Activated effector memory CD4-positive, alpha-beta T cell treated with Interleukin-2 at 50 U/mL for 16 hours (primary cell): ENCODE measurements around the gene SIVA1.
"Not testable (repeated sequence)": the region's sequence is repeated elsewhere in the genome, so short reads cannot be mapped to it uniquely, and the experiment has no call there.

ENCODE experiments used
- DNase-seq: peaks from one replicate; pipeline ENCODE4 v3.0.0-alpha.2; 2020

Gene SIVA1

DNA sequence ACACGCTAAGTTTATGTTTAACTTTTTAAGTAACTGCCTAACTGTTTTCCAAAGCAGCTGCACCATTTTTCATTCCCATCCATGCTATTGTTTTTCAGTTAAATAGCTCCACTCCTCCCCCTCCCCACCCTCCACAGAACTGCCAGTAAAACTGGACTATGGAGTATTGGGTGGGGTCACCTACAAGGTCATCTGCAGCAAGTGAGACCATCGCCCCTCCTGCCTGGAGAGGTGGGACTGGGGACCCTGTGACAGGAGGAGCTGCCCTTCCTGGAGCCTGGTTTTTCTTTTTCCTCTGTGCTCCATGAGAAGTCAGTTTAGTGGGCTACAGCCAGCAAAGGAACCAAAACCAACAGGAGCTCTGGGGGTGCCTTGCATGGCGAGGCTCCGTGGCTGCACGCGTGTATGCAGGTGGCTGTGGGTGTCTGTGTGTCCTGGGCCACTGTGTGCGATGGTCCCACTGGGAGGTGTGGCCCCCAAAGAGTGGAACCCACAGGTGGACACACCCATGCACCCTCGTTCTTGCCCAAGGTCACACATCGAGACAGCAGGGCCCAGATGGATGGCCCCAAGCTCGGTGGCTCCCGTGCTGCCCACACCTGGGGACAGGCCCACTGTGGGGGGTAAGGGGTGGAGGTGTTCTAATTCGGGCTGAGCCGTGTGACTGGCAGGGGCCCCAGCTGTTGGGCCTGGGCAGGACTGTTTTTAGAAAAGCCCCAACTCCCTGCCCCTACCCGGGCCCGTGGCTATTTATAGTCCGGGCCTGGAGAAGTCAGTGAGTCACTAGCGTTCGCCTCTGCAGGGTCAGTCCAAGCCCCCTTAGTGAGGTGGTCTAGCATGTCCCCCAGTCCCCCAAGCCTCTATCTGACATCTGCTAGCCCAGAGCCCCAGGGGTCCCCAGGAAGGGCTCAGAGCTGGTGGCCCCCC, 31.2 kb upstream of the SIVA1 start:
- no peak for DNase-seq

GRCh38 chr14:104722938-104723650, 29.9 kb upstream of the SIVA1 start:
- no peak for DNase-seq

DNA sequence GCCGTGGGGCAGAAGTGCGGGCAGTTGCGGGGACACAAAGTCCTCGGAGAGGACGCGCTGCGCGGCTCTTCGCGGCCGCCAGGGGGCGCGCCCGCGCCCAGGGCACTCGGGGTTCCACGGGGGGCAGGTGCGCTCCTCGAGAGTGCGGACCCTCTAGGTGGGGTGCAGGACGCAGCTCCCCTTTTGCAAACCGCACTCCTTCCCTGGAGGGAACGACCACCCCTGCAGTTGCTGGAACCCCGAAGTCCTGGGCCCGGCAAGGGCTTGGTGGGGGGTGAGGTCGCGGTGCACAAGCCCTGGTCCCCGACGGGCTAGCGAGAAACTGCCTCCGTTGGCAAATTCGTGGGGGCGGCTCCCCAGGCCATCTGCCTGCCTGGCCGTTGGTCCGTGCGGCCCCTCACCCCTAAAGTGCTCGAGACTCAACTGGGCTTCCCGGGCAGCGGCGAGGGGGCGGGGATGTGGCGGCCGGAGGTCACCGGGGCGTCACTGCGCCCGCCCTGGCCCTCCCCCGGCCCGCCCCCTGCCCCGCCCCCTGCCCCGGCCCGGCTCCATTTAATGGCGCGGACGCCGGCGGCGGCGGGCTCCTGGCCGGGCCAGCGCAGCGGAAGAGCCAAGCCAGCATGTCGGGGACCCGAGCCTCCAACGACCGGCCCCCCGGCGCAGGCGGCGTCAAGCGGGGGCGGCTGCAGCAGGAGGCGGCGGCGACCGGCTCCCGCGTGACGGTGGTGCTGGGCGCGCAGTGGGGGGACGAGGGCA, 29.1 kb upstream of the SIVA1 start, which contains the start of gene ADSS1:
Gene ADSS1 (plus strand): TSS at position 579 of the 756 bp plus-strand sequence. CDS start 42 bp downstream, at position 621.
- DNase-seq: peak; percentile 49

DNA sequence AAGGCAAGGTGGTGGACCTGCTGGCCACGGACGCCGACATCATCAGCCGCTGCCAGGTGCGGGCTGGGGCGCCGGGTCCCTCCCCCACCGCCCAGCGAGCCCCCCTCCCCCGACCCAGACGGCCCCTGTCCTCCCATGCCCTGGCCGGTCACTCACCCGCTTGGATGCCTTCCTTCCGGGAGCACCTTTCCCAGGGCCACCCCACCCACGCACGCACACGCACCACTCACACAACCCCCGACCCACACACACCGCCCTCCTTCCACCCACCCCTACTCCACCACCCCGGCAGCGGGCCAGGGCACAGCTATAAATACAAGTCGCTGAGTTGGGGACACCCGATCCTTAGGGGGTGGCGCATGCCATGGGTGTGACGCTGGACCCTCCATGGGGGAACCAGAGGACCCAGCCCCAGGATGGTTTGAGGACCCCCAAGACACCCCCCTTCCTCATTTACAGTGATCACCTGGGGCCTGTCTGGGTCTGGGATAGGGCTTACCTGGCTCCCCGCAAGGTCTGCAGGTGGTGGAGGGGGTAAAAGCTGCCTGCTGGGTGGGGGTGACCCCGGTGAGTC, 28.5 kb upstream of the SIVA1 start:
- DNase-seq: no peak

DNA sequence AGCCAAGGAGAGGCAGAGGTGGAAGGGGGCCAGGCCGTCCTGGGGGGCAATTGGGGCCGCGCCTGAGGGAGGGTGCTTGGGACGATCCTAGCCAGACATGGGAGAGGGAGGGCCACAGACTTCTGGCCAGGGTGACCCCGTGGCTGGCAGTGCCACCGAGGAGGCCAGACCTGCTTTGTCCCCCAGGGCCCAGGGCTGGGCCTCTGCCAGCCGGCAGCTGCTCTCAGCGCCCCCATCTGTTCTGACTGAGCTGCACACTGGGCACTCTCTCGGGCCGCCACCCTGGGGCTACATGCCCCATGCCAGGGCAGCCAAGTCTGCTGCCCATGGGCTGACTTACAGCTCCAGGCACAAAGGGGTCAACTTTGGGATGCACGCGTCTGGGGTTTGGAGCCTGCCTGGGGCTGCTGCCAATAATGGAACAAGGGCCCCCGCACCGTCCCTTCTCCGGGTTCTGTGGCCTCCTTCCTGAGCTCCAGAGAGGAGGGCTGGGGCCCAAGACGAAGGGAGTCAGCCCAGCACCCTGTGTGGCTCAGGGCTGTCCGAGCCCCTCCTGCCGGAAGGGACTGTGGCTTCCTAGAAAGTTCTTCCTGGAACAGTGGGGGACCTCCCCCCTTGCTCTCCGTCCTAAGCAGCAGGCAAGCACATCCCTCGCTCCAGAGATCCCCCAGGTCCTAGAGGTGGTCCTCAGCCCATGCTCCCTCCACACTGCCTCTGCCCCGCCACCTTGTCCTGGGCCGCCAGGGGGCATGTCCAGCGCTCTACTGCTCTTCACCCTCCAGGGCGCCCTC, 27.8 kb upstream of the SIVA1 start:
- no peak for DNase-seq

GRCh38 chr14:104725772-104726548, 27.0 kb upstream of the SIVA1 start:
- no peak for DNase-seq

DNA sequence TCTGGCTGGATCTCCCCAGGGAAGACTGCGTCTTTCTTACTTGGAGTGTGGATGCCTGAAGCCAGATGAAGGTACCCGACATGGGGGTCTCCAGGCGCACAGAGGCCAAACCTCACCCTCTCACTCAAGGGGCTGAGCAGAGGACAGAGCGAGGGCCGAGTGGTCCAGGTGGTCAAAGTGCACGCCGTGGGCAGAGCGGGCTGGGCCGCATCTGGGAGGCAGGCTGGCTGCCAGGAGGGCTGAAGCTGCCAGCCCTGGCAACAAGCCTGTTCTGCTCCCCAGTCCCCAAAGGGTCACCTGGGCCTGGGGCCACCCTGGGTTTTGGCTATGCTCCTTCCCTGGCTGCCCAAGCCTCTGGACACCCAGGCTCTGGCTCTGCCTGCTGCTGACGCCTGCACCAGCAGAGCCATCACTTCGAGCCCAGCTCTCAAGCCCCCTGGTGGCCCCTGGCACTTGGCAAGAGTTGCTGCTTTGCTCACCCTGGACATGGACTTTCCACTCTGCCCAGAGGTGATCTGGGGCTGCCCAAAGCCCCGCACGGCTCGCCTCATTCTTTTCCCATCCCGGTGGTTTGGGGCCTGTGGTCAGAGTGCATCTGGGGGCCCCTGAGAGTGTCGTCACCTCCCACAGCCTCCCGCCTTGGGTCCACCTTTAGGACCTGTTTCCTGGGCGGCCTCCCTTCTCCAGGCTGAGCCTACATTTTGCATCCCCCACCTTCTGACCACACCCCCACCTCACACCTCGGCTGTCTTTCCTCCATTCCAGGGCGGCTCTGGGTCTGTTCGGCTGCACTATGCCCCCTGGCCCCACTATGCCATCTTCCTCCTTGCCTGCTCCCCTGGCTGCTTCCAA, 26.1 kb upstream of the SIVA1 start:
- DNase-seq: no peak

GRCh38 chr14:104728631-104729030, 24.3 kb upstream of the SIVA1 start:
- no peak for DNase-seq

DNA sequence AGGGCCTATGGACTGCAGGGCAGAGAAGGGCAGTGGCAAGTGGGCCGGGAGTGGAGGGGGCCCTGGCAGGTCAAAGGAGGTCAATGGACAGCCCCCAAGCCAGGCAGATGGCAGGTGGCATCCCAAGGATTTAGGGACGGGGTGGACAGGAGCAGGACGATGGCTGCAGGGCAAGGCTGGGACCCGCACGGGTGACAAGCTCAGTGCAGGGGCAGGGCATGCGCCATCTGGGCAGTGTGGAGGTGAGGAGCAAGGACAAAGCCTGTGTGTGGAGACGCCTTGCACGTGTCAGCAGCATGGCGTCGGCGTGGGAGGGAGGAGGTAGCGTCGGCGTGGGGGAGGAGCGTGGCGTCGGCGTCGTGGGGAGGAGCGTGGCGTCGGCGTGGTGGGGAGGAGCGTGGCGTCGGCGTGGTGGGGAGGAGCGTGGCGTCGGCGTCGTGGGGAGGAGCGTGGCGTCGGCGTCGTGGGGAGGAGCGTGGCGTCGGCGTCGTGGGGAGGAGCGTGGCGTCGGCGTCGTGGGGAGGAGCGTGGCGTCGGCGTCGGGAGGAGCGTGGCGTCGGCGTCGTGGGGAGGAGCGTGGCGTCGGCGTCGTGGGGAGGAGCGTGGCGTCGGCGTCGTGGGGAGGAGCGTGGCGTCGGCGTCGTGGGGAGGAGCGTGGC, 23.6 kb upstream of the SIVA1 start:
- not testable (repeated sequence) for DNase-seq

GRCh38 chr14:104729835-104730181, 23.1 kb upstream of the SIVA1 start:
- DNase-seq: no peak

DNA sequence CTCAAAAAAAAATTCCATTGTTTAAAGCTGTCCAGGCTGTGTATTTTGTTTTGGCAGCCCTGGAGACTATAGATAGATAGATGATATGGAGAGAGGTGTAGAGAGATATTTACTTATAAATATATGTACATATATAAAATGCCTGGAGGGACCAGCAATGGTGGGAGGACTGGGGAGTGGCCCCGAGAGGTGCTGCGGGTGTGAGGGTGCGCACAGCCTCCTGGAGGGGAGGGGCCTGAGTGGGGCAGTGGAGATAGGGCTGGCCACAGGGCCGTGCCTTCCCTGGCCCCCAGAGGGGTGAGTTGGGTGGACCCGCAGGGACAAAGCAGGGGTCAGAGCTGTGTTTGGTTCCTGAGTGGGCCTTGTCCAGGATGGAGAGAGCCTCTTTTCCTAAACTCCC, 22.5 kb upstream of the SIVA1 start:
- DNase-seq: no peak

DNA sequence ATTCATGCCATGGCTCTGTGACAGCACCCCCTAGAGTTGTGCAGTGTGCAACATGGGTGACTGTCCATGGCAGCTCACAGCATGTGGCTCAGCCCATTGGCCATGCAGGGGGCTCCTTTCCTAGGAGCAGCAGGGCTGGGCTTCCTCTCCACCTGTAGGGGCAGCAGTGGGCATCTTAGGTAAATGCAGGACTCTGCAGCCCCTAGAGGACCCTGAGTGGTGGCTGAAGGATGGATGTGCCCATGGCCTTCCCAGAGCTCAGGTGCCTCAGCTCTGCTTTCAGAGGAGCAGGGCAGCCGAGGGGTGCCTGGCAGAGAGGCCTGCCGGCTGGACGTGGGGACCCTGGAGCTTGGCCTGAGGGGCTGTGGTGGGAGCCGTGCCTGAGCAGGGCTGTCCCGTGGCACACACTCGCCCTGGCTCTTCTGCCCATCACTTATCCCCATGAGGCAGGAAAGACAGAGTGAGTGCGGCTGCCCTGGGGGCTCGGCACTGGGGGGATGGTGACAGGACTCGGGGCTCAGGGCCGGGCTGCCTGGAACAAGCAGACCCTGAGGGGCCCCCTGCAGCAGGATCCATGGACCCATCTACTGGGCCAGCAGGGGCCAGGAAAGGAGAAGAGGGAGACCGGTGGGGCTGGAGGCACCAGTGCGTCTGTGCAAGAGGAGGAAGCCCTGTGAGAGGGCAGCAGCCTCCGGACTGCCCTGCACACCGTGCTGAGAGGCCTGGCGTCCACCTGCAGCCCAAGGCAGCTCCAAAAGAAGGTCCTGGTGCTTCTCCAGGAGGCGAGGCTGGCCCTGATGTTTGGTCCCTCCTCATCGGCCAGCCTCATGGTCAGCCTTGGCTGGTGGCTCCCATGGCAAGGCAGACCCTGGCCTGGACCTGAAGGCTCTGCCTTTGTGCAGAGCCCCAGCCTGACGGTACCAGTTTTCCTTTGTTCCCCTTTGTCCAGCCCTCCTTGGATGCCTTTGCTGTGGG, 21.3 kb upstream of the SIVA1 start:
- DNase-seq: no peak

GRCh38 chr14:104732355-104732804, 20.6 kb upstream of the SIVA1 start:
- DNase-seq: no peak

- DNase-seq: no peak
These were observed 19.8 kb upstream of the SIVA1 start for GRCh38 chr14:104732931-104733681.

DNA sequence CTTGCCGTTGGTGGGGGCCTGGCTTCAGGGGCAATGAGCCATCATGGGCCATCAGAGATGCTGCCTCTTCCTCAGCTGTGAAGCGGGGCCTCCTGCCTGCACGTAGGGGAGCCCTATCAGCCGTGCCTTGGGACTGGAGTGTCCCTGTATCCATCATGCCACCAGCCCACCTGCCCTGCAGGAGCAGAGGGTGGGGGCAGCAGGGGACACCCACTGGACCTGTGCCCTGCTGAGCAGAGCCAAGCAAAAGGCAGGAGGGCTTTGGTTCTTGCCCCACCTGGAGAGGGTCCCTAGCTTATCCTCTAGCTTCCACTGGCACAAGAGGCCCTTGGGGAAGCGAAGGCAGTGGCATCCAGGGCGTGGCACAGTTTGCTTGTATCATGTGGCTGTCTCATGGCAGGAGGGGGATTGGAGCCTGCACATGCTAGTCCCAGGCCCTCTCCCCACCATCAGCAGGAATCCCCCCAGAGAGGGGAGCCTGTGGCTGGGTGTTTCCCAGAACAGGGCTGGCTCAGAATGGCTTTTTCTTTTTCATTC, 18.8 kb upstream of the SIVA1 start:
- no peak for DNase-seq

GRCh38 chr14:104734601-104734990, 18.4 kb upstream of the SIVA1 start:
- DNase-seq: no peak
